GM18499 (cell line): Measurements from ENCODE around the gene DNAJC6.

ENCODE experiments used
- ATAC-seq: cut with Tn5 transposase; IDR thresholded peaks from one replicate; pipeline ENCODE4 v1.9.1; 2021; ENCODE audit warnings: moderate number of reproducible peaks; ENCODE audit not compliant: insufficient read depth, unreplicated experiment

Gene DNAJC6

GRCh38 chr1:65422241-65423203 lies 113.2 kb downstream of the DNAJC6 start:
- ATAC-seq = no peak

- ATAC-seq = no peak
Measured at GRCh38 chr1:65423884-65424572, 114.7 kb downstream of the DNAJC6 start.

GRCh38 chr1:65424573-65424889 lies 115.2 kb downstream of the DNAJC6 start:
- ATAC-seq = no peak

- no peak for ATAC-seq
Measured at GRCh38 chr1:65425006-65425405, 115.7 kb downstream of the DNAJC6 start.

- ATAC-seq = no peak
Measured at GRCh38 chr1:65425697-65426096, 116.4 kb downstream of the DNAJC6 start.

GRCh38 chr1:65429078-65429477 lies 119.7 kb downstream of the DNAJC6 start:
- no peak for ATAC-seq

GRCh38 chr1:65429806-65430205 lies 120.5 kb downstream of the DNAJC6 start:
- ATAC-seq = no peak

- ATAC-seq = no peak
Measured at GRCh38 chr1:65431111-65431705, 121.9 kb downstream of the DNAJC6 start.

GRCh38 chr1:65432918-65433317 lies 123.6 kb downstream of the DNAJC6 start:
- no peak for ATAC-seq

- ATAC-seq = no peak
Measured at GRCh38 chr1:65434255-65434654, 124.9 kb downstream of the DNAJC6 start.

- ATAC-seq = no peak
Measured at GRCh38 chr1:65434760-65435159, 125.4 kb downstream of the DNAJC6 start.

GRCh38 chr1:65435987-65436386 lies 126.6 kb downstream of the DNAJC6 start:
- no peak for ATAC-seq

GRCh38 chr1:65437616-65438015 lies 128.3 kb downstream of the DNAJC6 start:
- ATAC-seq = no peak

- no peak for ATAC-seq
Measured at GRCh38 chr1:65440322-65440900, 131.1 kb downstream of the DNAJC6 start.

GRCh38 chr1:65440915-65441314 lies 131.6 kb downstream of the DNAJC6 start:
- no peak for ATAC-seq

- no peak for ATAC-seq
Measured at GRCh38 chr1:65441464-65441863, 132.1 kb downstream of the DNAJC6 start.

- no peak for ATAC-seq
Measured at GRCh38 chr1:65442442-65442841, 133.1 kb downstream of the DNAJC6 start.

- ATAC-seq = no peak
Measured at GRCh38 chr1:65443647-65444046, 134.3 kb downstream of the DNAJC6 start.

- ATAC-seq = no peak
Measured at GRCh38 chr1:65444128-65444640, 134.8 kb downstream of the DNAJC6 start.

GRCh38 chr1:65445837-65446236 lies 136.5 kb downstream of the DNAJC6 start:
- no peak for ATAC-seq
